CD8-positive, alpha-beta memory T cell (primary cell): ENCODE measurements around the gene MACROH2A1. TPM values are rescaled to one million over a fixed set of nuclear protein-coding genes. Genes with fewer than 3 reads are reported as not detected.
A peak's percentile ranks its signal among the peaks of the same experiment; 100 is the strongest.

Source experiments
- CTCF ChIA-PET: fragments of 350-600 bp; sonication (Branson Sonifier 250); formaldehyde crosslinking; loops from one replicate; lab custom pipeline; 2021; ENCODE audit warnings: antibody characterized with exemption; lab: Charles Lee
- POLR2A ChIA-PET: fragments of 350-600 bp; sonication (Branson Sonifier 250); formaldehyde crosslinking; loops from one replicate; lab custom pipeline; 2021; ENCODE audit warnings: antibody characterized with exemption; lab: Charles Lee
- DNase-seq, 5 donors: peaks; one replicate each; pipeline versions ENCODE4 v3.0.0 to v3.0.0-alpha.2; 2020 to 2022; ENCODE audit warnings: mixed read lengths in 1 of 5
- H3K27ac ChIP-seq: one replicate; pipeline ENCODE4 v1.7.0; 2013; ENCODE audit warnings: low read depth, mild to moderate bottlenecking, low read length, moderate library complexity
- H3K27me3 ChIP-seq: 2 replicates; pipeline ENCODE4 v1.7.0; 2013; ENCODE audit warnings: low read length, mild to moderate bottlenecking; ENCODE audit not compliant: insufficient read depth, poor library complexity, severe bottlenecking
- H3K36me3 ChIP-seq: 2 replicates; pipeline ENCODE4 v1.7.0; 2013; ENCODE audit warnings: mild to moderate bottlenecking, low read length, moderate library complexity; ENCODE audit not compliant: insufficient read depth
- H3K4me1 ChIP-seq: 2 replicates; pipeline ENCODE4 v1.7.0; 2013; ENCODE audit warnings: mild to moderate bottlenecking, low read length, moderate library complexity; ENCODE audit not compliant: insufficient read depth
- H3K4me3 ChIP-seq: 2 replicates; pipeline ENCODE4 v1.7.0; 2013; ENCODE audit warnings: mild to moderate bottlenecking, low read length
- H3K9me3 ChIP-seq: 2 replicates; pipeline ENCODE4 v1.7.0; 2013; ENCODE audit warnings: mild to moderate bottlenecking, low read length
- H3K27ac Mint-ChIP-seq, 8 donors: one replicate each; pipeline ENCODE4 v1.8.0; 2020 to 2021; ENCODE audit warnings: mixed read lengths in 8 of 8, mild to moderate bottlenecking in 6 of 8, inconsistent platforms in 3 of 8, moderate library complexity in 3 of 8
- H3K27me3 Mint-ChIP-seq, 2 donors: one replicate each; pipeline ENCODE4 v1.8.0; 2020 to 2021; ENCODE audit warnings: mixed read lengths in 2 of 2, mild to moderate bottlenecking in 1 of 2, moderate library complexity in 1 of 2
- H3K36me3 Mint-ChIP-seq, 3 donors: one replicate each; pipeline ENCODE4 v1.8.0; 2020 to 2021; ENCODE audit warnings: mixed read lengths in 3 of 3, inconsistent platforms in 1 of 3, mild to moderate bottlenecking in 1 of 3
- H3K4me1 Mint-ChIP-seq, 3 donors: one replicate each; pipeline ENCODE4 v1.8.0; 2020 to 2021; ENCODE audit warnings: mixed read lengths in 3 of 3, inconsistent platforms in 1 of 3, mild to moderate bottlenecking in 1 of 3
- H3K4me3 Mint-ChIP-seq, 7 donors: one replicate each; pipeline ENCODE4 v1.8.0; 2020 to 2021; ENCODE audit warnings: mixed read lengths in 7 of 7, mild to moderate bottlenecking in 6 of 7, moderate library complexity in 4 of 7, inconsistent platforms in 2 of 7
- H3K9me3 Mint-ChIP-seq, 5 donors: one replicate each; pipeline ENCODE4 v1.8.0; 2020 to 2022; ENCODE audit warnings: mixed read lengths in 5 of 5, mild to moderate bottlenecking in 3 of 5, moderate library complexity in 2 of 5, inconsistent platforms in 1 of 5
- polyA plus RNA-seq: library from polyadenylated mRNA; unstranded; fragments of 300-500 nt; fragmentation: Illumina TruSeq; gene quantifications from one replicate; pipeline ENCODE4 v1.2.3, GENCODE V29; 2021
- total RNA-seq, 2 experiments: library from RNA; stranded (reverse); gene quantifications; one replicate each; pipeline ENCODE4 v1.2.3, GENCODE V29; 2021

The MACROH2A1 gene
- total and polyA plus RNA-seq, 3 experiments from 2014 or later: 112 to 202 (median 199) TPM

GRCh38 chr5:135331612-135332011, 67.4 kb downstream of the MACROH2A1 start:
- H3K36me3 ChIP-seq: no peaks in the 10 kb centered on the region
- POLR2A ChIA-PET: no interaction called here

GRCh38 chr5:135330798-135331096, 68.3 kb downstream of the MACROH2A1 start:
- Histone ChIP-seq H3K27me3 (no peaks in the 10 kb centered on the region), H3K36me3 (no peaks in the 10 kb centered on the region), H3K4me3 (no peak overlapping the region), H3K4me1 (peaks cover 4% of the 10 kb centered on the region), H3K27ac (no peak overlapping the region), H3K9me3 (no peaks in the 10 kb centered on the region)
- POLR2A ChIA-PET: no interaction called here
- H3K4me3 Mint-ChIP-seq: no peak overlapping the region
- no peaks in the 10 kb centered on the region for H3K27me3 Mint-ChIP-seq
- peak overlapping the region in 1 of 8 donors; percentile 20 for H3K27ac Mint-ChIP-seq
- H3K4me1 Mint-ChIP-seq: peaks cover 0 to 4% (median 0%) of the 10 kb centered on the region in 3 donors
- H3K36me3 Mint-ChIP-seq: peaks cover 0 to 48% (median 4%) of the 10 kb centered on the region in 3 donors
- H3K9me3 Mint-ChIP-seq: no peaks in the 10 kb centered on the region
- DNase-seq: no peak
- CTCF ChIA-PET: no interaction called here

More at GRCh38 chr5:135331612-135332011, 67.4 kb downstream of the MACROH2A1 start:
- DNase-seq: no peak
- no peak overlapping the region for H3K27ac Mint-ChIP-seq
- H3K27me3 ChIP-seq: no peaks in the 10 kb centered on the region
- CTCF ChIA-PET: no interaction called here
- peaks cover 0 to 55% (median 4%) of the 10 kb centered on the region in 3 donors for H3K36me3 Mint-ChIP-seq
- no peaks in the 10 kb centered on the region for H3K9me3 Mint-ChIP-seq
- no peaks in the 10 kb centered on the region for H3K4me1 Mint-ChIP-seq
- no peak overlapping the region for H3K27ac ChIP-seq
- H3K9me3 ChIP-seq: no peaks in the 10 kb centered on the region
- no peaks in the 10 kb centered on the region for H3K27me3 Mint-ChIP-seq
- no peaks in the 10 kb centered on the region for H3K4me1 ChIP-seq
- no peak overlapping the region for H3K4me3 ChIP-seq
- no peak overlapping the region for H3K4me3 Mint-ChIP-seq

GRCh38 chr5:135329913-135330797, 68.9 kb downstream of the MACROH2A1 start:
- no peak overlapping the region for H3K4me3 ChIP-seq
- H3K4me1 Mint-ChIP-seq: peaks cover 5 to 8% (median 6%) of the 10 kb centered on the region in 3 donors
- no peak for DNase-seq
- POLR2A ChIA-PET: no interaction called here
- no peak overlapping the region for H3K27ac ChIP-seq
- peaks cover 0 to 44% (median 4%) of the 10 kb centered on the region in 3 donors for H3K36me3 Mint-ChIP-seq
- H3K9me3 ChIP-seq: no peaks in the 10 kb centered on the region
- no peaks in the 10 kb centered on the region for H3K27me3 Mint-ChIP-seq
- H3K4me1 ChIP-seq: peaks cover 9% of the 10 kb centered on the region
- no peaks in the 10 kb centered on the region for H3K27me3 ChIP-seq
- H3K4me3 Mint-ChIP-seq: no peak overlapping the region
- no peaks in the 10 kb centered on the region for H3K9me3 Mint-ChIP-seq
- no peaks in the 10 kb centered on the region for H3K36me3 ChIP-seq
- no peak overlapping the region for H3K27ac Mint-ChIP-seq
- CTCF ChIA-PET: no interaction called here

- H3K4me3 Mint-ChIP-seq: no peak overlapping the region
- CTCF ChIA-PET: no interaction called here
- no peaks in the 10 kb centered on the region for H3K27me3 Mint-ChIP-seq
- Histone ChIP-seq H3K4me3 (no peak overlapping the region), H3K27ac (no peak overlapping the region), H3K36me3 (no peaks in the 10 kb centered on the region), H3K27me3 (no peaks in the 10 kb centered on the region), H3K4me1 (peaks cover 16% of the 10 kb centered on the region), H3K9me3 (no peaks in the 10 kb centered on the region)
- no peak for DNase-seq
- peaks cover 7 to 10% (median 9%) of the 10 kb centered on the region in 3 donors for H3K4me1 Mint-ChIP-seq
- H3K36me3 Mint-ChIP-seq: peaks cover 0 to 36% (median 4%) of the 10 kb centered on the region in 3 donors
- H3K9me3 Mint-ChIP-seq: no peaks in the 10 kb centered on the region
- POLR2A ChIA-PET: no interaction called here
- no peak overlapping the region for H3K27ac Mint-ChIP-seq
These were observed 69.7 kb downstream of the MACROH2A1 start for GRCh38 chr5:135329066-135329912.

- CTCF ChIA-PET: no interaction called here
- H3K27ac Mint-ChIP-seq: no peak overlapping the region
- Histone ChIP-seq H3K27me3 (no peaks in the 10 kb centered on the region), H3K9me3 (no peaks in the 10 kb centered on the region), H3K4me3 (no peak overlapping the region), H3K4me1 (peaks cover 16% of the 10 kb centered on the region), H3K36me3 (no peaks in the 10 kb centered on the region), H3K27ac (no peak overlapping the region)
- H3K9me3 Mint-ChIP-seq: no peaks in the 10 kb centered on the region
- no peaks in the 10 kb centered on the region for H3K27me3 Mint-ChIP-seq
- POLR2A ChIA-PET: no interaction called here
- no peak overlapping the region for H3K4me3 Mint-ChIP-seq
- peaks cover 0 to 25% (median 4%) of the 10 kb centered on the region in 3 donors for H3K36me3 Mint-ChIP-seq
- peaks cover 7 to 10% (median 9%) of the 10 kb centered on the region in 3 donors for H3K4me1 Mint-ChIP-seq
- DNase-seq: no peak
These were observed 70.8 kb downstream of the MACROH2A1 start for GRCh38 chr5:135328128-135328687.

- Mint-ChIP-seq H3K4me3 (no peak overlapping the region), H3K9me3 (no peaks in the 10 kb centered on the region), H3K27me3 (no peaks in the 10 kb centered on the region), H3K27ac (no peak overlapping the region), H3K36me3 (peaks cover 0 to 22% (median 4%) of the 10 kb centered on the region in 3 donors), H3K4me1 (peaks cover 7 to 10% (median 9%) of the 10 kb centered on the region in 3 donors)
- CTCF ChIA-PET: no interaction called here
- no peaks in the 10 kb centered on the region for H3K9me3 ChIP-seq
- peaks cover 16% of the 10 kb centered on the region for H3K4me1 ChIP-seq
- no peaks in the 10 kb centered on the region for H3K36me3 ChIP-seq
- no peak overlapping the region for H3K4me3 ChIP-seq
- POLR2A ChIA-PET: no interaction called here
- no peaks in the 10 kb centered on the region for H3K27me3 ChIP-seq
- no peak overlapping the region for H3K27ac ChIP-seq
- DNase-seq: no peak
These were observed 71.5 kb downstream of the MACROH2A1 start for GRCh38 chr5:135327429-135328127.

- H3K27me3 ChIP-seq: no peaks in the 10 kb centered on the region
- no peak overlapping the region for H3K4me3 ChIP-seq
- H3K9me3 ChIP-seq: no peaks in the 10 kb centered on the region
- Mint-ChIP-seq H3K9me3 (no peaks in the 10 kb centered on the region), H3K27ac (no peak overlapping the region), H3K36me3 (peaks cover 0 to 14% (median 4%) of the 10 kb centered on the region in 3 donors), H3K27me3 (no peaks in the 10 kb centered on the region), H3K4me3 (no peak overlapping the region), H3K4me1 (peaks cover 7 to 10% (median 9%) of the 10 kb centered on the region in 3 donors)
- DNase-seq: no peak
- no peaks in the 10 kb centered on the region for H3K36me3 ChIP-seq
- CTCF ChIA-PET: no interaction called here
- peaks cover 16% of the 10 kb centered on the region for H3K4me1 ChIP-seq
- H3K27ac ChIP-seq: no peak overlapping the region
- POLR2A ChIA-PET: no interaction called here
These were observed 72.5 kb downstream of the MACROH2A1 start for GRCh38 chr5:135326296-135327254.
